ENCODE measurements around the gene ACY1. TPM values are rescaled to one million over a fixed set of nuclear protein-coding genes. Genes with fewer than 3 reads are reported as not detected.
A peak's percentile ranks its signal among the peaks of the same experiment; 100 is the strongest.

The ACY1 gene
- total and polyA plus RNA-seq, 2 of the 13 experiments (the other 11 are each of a cell fraction or from before 2014, with no cell fraction given) = 113 to 162 TPM

DNA sequence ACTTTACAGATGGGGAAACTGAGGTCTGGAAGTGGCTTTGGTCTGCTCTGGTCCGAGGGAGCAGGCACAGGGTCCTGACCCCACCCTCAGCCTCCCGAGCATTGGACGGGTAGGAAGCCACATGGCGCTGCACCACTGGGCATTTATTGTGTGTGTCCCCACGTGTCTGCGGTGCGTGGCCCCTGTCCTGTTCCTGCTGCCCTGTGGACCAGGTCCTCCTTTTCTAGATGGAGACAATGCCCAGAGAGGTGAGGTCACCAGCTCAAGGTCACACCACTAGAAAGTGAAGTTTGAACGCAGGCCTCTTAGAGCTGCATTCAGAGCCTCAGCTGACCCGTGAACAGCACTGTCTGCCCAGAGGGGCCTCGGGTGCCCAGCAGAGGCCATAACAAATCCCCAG, 46.2 kb downstream of the ACY1 start (continued):
- TF ChIP-seq, protein P1, sequence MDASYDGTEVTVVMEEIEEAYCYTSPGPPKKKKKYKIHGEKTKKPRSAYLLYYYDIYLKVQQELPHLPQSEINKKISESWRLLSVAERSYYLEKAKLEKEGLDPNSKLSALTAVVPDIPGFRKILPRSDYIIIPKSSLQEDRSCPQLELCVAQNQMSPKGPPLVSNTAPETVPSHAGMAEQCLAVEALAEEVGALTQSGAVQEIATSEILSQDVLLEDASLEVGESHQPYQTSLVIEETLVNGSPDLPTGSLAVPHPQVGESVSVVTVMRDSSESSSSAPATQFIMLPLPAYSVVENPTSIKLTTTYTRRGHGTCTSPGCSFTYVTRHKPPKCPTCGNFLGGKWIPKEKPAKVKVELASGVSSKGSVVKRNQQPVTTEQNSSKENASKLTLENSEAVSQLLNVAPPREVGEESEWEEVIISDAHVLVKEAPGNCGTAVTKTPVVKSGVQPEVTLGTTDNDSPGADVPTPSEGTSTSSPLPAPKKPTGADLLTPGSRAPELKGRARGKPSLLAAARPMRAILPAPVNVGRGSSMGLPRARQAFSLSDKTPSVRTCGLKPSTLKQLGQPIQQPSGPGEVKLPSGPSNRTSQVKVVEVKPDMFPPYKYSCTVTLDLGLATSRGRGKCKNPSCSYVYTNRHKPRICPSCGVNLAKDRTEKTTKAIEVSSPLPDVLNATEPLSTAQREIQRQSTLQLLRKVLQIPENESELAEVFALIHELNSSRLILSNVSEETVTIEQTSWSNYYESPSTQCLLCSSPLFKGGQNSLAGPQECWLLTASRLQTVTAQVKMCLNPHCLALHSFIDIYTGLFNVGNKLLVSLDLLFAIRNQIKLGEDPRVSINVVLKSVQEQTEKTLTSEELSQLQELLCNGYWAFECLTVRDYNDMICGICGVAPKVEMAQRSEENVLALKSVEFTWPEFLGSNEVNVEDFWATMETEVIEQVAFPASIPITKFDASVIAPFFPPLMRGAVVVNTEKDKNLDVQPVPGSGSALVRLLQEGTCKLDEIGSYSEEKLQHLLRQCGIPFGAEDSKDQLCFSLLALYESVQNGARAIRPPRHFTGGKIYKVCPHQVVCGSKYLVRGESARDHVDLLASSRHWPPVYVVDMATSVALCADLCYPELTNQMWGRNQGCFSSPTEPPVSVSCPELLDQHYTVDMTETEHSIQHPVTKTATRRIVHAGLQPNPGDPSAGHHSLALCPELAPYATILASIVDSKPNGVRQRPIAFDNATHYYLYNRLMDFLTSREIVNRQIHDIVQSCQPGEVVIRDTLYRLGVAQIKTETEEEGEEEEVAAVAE (CRISPR knock-in tag; IDR thresholded peaks at IDR 0.05; ENCODE audit: borderline replicate concordance) = no peak
- no peak for TF ChIP-seq ZNF431 (CRISPR knock-in tag; IDR thresholded peaks at IDR 0.05; ENCODE audit: borderline replicate concordance, low read depth)
- TF ChIP-seq RXRA (CRISPR knock-in tag; IDR thresholded peaks at IDR 0.05) = no peak; the same call in 1 of the 2 replicates
- peak; percentile 55 for TF ChIP-seq MYC (CRISPR knock-in tag; IDR thresholded peaks at IDR 0.05; ENCODE audit: borderline replicate concordance)
- no peak for TF ChIP-seq TBL1XR1 (IDR thresholded peaks at IDR 0.05; ENCODE audit: borderline replicate concordance, low read length, partially characterized antibody)
- no peak for TF ChIP-seq CBX1 (IDR thresholded peaks at IDR 0.05; ENCODE audit: low read depth)
- no peak for TF ChIP-seq TBX3 (IDR thresholded peaks at IDR 0.05; ENCODE audit: borderline replicate concordance)
- TF ChIP-seq, protein P2, sequence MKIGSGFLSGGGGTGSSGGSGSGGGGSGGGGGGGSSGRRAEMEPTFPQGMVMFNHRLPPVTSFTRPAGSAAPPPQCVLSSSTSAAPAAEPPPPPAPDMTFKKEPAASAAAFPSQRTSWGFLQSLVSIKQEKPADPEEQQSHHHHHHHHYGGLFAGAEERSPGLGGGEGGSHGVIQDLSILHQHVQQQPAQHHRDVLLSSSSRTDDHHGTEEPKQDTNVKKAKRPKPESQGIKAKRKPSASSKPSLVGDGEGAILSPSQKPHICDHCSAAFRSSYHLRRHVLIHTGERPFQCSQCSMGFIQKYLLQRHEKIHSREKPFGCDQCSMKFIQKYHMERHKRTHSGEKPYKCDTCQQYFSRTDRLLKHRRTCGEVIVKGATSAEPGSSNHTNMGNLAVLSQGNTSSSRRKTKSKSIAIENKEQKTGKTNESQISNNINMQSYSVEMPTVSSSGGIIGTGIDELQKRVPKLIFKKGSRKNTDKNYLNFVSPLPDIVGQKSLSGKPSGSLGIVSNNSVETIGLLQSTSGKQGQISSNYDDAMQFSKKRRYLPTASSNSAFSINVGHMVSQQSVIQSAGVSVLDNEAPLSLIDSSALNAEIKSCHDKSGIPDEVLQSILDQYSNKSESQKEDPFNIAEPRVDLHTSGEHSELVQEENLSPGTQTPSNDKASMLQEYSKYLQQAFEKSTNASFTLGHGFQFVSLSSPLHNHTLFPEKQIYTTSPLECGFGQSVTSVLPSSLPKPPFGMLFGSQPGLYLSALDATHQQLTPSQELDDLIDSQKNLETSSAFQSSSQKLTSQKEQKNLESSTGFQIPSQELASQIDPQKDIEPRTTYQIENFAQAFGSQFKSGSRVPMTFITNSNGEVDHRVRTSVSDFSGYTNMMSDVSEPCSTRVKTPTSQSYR (CRISPR knock-in tag; IDR thresholded peaks at IDR 0.05; ENCODE audit: borderline replicate concordance) = no peak
- TF ChIP-seq ATF1 (CRISPR knock-in tag; IDR thresholded peaks at IDR 0.05) = no peak
- no peak for TF ChIP-seq ISL2 (CRISPR knock-in tag; IDR thresholded peaks at IDR 0.05)
- TF ChIP-seq, protein P3, sequence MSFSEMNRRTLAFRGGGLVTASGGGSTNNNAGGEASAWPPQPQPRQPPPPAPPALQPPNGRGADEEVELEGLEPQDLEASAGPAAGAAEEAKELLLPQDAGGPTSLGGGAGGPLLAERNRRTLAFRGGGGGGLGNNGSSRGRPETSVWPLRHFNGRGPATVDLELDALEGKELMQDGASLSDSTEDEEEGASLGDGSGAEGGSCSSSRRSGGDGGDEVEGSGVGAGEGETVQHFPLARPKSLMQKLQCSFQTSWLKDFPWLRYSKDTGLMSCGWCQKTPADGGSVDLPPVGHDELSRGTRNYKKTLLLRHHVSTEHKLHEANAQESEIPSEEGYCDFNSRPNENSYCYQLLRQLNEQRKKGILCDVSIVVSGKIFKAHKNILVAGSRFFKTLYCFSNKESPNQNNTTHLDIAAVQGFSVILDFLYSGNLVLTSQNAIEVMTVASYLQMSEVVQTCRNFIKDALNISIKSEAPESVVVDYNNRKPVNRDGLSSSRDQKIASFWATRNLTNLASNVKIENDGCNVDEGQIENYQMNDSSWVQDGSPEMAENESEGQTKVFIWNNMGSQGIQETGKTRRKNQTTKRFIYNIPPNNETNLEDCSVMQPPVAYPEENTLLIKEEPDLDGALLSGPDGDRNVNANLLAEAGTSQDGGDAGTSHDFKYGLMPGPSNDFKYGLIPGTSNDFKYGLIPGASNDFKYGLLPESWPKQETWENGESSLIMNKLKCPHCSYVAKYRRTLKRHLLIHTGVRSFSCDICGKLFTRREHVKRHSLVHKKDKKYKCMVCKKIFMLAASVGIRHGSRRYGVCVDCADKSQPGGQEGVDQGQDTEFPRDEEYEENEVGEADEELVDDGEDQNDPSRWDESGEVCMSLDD (CRISPR knock-in tag; IDR thresholded peaks at IDR 0.05; ENCODE audit: borderline replicate concordance) = no peak
- TF ChIP-seq ZNF782 (CRISPR knock-in tag; IDR thresholded peaks at IDR 0.05; ENCODE audit: borderline replicate concordance) = no peak
- TF ChIP-seq SOX13 (IDR thresholded peaks at IDR 0.05) = 0 out of 2 replicates have a peak, but pooled peaks have one; percentile 19
- TF ChIP-seq SOX13 (CRISPR knock-in tag; conservative IDR thresholded peaks at IDR 0.05 in 1 of 2, IDR thresholded peaks at IDR 0.05 in 1 of 2) = peak in 1 of 2 experiments; percentile 69; a peak in 2 of 4 replicates
- no peak for TF ChIP-seq NFRKB (IDR thresholded peaks at IDR 0.05)
- TF ChIP-seq, protein P4, sequence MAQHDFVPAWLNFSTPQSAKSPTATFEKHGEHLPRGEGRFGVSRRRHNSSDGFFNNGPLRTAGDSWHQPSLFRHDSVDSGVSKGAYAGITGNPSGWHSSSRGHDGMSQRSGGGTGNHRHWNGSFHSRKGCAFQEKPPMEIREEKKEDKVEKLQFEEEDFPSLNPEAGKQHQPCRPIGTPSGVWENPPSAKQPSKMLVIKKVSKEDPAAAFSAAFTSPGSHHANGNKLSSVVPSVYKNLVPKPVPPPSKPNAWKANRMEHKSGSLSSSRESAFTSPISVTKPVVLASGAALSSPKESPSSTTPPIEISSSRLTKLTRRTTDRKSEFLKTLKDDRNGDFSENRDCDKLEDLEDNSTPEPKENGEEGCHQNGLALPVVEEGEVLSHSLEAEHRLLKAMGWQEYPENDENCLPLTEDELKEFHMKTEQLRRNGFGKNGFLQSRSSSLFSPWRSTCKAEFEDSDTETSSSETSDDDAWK (CRISPR knock-in tag; IDR thresholded peaks at IDR 0.05) = no peak
- TF ChIP-seq JDP2 (CRISPR knock-in tag; IDR thresholded peaks at IDR 0.05; ENCODE audit: borderline replicate concordance) = no peak

Data from HepG2 (cell line).